ENCODE results near the gene CACNA1F.

CACNA1F gene

DNA sequence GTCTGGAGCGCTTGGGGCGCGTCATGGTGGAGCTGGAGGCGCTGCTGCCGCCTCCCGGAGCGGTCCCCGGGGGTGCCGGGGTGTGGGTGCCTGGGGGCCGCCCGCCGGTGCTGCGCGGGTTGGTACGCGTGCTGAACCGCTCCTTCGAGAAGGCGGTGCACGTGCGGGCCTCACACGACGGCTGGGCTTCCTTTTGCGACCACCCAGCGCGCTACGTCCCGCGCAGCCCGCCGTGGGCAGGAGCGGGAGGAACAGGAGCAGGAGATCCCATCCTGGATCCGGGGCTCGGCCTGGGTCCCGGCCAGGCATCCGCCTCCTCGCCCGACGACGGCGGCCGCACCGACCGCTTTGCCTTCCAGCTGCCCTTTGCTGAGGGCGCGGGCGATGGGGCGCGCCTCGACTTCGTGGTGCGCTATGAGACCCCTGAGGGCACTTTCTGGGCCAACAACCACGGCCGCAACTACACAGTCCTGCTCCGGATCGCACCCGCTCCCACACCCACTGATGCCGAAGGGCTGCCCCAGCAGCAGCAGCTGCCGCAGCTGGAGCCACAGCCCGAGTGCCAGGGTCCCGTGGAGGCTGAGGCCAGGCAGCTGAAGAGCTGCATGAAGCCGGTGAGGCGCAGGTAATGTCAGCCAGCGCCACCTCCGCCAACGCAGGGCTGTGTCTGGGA lies 37.2 kb upstream of the CACNA1F start (continued):
- TF ChIP-seq, protein P1, sequence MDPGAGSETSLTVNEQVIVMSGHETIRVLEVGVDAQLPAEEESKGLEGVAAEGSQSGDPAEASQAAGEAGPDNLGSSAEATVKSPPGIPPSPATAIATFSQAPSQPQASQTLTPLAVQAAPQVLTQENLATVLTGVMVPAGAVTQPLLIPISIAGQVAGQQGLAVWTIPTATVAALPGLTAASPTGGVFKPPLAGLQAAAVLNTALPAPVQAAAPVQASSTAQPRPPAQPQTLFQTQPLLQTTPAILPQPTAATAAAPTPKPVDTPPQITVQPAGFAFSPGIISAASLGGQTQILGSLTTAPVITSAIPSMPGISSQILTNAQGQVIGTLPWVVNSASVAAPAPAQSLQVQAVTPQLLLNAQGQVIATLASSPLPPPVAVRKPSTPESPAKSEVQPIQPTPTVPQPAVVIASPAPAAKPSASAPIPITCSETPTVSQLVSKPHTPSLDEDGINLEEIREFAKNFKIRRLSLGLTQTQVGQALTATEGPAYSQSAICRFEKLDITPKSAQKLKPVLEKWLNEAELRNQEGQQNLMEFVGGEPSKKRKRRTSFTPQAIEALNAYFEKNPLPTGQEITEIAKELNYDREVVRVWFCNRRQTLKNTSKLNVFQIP (CRISPR knock-in tag; IDR thresholded peaks at IDR 0.05; ENCODE audit: borderline replicate concordance, low read depth): no peak

DNA sequence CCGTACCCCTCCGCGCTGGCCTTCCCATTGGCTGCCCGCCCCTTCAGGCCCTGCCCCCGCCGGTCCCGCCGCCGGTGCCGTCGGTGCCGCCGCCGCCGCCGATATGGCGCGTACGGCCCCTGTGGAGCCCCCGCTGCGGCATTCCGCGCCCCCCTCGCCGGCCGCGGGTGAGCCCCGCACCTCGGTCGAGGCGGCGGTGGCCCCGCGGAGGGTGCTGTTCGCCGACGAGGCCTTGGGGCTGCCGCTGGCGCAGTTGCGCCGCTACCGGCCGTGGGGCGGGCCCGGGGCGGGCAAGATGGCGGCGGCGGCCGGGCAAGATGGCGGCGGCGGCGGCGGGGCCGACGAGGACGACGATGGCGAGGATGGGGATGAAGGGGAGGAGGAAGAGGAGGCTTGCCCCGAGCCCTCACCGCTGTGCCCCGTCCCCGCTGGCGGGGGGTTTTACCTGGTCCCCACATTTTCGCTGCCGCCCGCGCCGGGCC lies 36.7 kb upstream of the CACNA1F start, which contains the start of gene PPP1R3F:
TSS of gene PPP1R3F (plus strand) at position 27 of the 482 bp plus-strand sequence. CDS start at position 104, 77 bp downstream.
- ATAC-seq: no peak
- no peak for TF ChIP-seq ZFP3 (CRISPR knock-in tag; IDR thresholded peaks at IDR 0.05)
- TF ChIP-seq PPARA (CRISPR knock-in tag; IDR thresholded peaks at IDR 0.05; ENCODE audit: borderline replicate concordance): no peak
- TF ChIP-seq, protein P2, sequence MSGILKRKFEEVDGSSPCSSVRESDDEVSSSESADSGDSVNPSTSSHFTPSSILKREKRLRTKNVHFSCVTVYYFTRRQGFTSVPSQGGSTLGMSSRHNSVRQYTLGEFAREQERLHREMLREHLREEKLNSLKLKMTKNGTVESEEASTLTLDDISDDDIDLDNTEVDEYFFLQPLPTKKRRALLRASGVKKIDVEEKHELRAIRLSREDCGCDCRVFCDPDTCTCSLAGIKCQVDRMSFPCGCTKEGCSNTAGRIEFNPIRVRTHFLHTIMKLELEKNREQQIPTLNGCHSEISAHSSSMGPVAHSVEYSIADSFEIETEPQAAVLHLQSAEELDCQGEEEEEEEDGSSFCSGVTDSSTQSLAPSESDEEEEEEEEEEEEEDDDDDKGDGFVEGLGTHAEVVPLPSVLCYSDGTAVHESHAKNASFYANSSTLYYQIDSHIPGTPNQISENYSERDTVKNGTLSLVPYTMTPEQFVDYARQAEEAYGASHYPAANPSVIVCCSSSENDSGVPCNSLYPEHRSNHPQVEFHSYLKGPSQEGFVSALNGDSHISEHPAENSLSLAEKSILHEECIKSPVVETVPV (CRISPR knock-in tag; IDR thresholded peaks at IDR 0.05): no peak
- TF ChIP-seq, protein P3, sequence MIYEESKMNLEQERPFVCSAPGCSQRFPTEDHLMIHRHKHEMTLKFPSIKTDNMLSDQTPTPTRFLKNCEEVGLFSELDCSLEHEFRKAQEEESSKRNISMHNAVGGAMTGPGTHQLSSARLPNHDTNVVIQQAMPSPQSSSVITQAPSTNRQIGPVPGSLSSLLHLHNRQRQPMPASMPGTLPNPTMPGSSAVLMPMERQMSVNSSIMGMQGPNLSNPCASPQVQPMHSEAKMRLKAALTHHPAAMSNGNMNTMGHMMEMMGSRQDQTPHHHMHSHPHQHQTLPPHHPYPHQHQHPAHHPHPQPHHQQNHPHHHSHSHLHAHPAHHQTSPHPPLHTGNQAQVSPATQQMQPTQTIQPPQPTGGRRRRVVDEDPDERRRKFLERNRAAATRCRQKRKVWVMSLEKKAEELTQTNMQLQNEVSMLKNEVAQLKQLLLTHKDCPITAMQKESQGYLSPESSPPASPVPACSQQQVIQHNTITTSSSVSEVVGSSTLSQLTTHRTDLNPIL (CRISPR knock-in tag; IDR thresholded peaks at IDR 0.05; ENCODE audit: low read depth): no peak
- TF ChIP-seq BACH2 (CRISPR knock-in tag; IDR thresholded peaks at IDR 0.05; ENCODE audit: borderline replicate concordance): no peak
- TF ChIP-seq ESRRG (CRISPR knock-in tag; IDR thresholded peaks at IDR 0.05): no peak
- TF ChIP-seq GLIS3 (CRISPR knock-in tag; IDR thresholded peaks at IDR 0.05): no peak
- no peak for TF ChIP-seq ZFP30 (CRISPR knock-in tag; IDR thresholded peaks at IDR 0.05)
- no peak for TF ChIP-seq TOX (CRISPR knock-in tag; IDR thresholded peaks at IDR 0.05; ENCODE audit: borderline replicate concordance)
- no peak for TF ChIP-seq ZNF8 (CRISPR knock-in tag; IDR thresholded peaks at IDR 0.05)
- TF ChIP-seq, protein P4, sequence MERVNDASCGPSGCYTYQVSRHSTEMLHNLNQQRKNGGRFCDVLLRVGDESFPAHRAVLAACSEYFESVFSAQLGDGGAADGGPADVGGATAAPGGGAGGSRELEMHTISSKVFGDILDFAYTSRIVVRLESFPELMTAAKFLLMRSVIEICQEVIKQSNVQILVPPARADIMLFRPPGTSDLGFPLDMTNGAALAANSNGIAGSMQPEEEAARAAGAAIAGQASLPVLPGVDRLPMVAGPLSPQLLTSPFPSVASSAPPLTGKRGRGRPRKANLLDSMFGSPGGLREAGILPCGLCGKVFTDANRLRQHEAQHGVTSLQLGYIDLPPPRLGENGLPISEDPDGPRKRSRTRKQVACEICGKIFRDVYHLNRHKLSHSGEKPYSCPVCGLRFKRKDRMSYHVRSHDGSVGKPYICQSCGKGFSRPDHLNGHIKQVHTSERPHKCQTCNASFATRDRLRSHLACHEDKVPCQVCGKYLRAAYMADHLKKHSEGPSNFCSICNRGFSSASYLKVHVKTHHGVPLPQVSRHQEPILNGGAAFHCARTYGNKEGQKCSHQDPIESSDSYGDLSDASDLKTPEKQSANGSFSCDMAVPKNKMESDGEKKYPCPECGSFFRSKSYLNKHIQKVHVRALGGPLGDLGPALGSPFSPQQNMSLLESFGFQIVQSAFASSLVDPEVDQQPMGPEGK (CRISPR knock-in tag; IDR thresholded peaks at IDR 0.05; ENCODE audit: borderline replicate concordance): no peak
- no peak for TF ChIP-seq SNAI2 (CRISPR knock-in tag; IDR thresholded peaks at IDR 0.05)
- TF ChIP-seq ZC3H10 (CRISPR knock-in tag; IDR thresholded peaks at IDR 0.05): no peak
- no peak for TF ChIP-seq ZNF565 (CRISPR knock-in tag; conservative IDR thresholded peaks at IDR 0.05; ENCODE audit: low read depth)
- no peak for TF ChIP-seq ARNTL (CRISPR knock-in tag; IDR thresholded peaks at IDR 0.05; ENCODE audit: borderline replicate concordance, low read depth)
- no peak for TF ChIP-seq ZNF70 (CRISPR knock-in tag; IDR thresholded peaks at IDR 0.05)
- TF ChIP-seq, protein P1 (CRISPR knock-in tag; IDR thresholded peaks at IDR 0.05; ENCODE audit: borderline replicate concordance, low read depth): no peak
- no peak for TF ChIP-seq CSDC2 (CRISPR knock-in tag; IDR thresholded peaks at IDR 0.05)
- TF ChIP-seq, protein P5, sequence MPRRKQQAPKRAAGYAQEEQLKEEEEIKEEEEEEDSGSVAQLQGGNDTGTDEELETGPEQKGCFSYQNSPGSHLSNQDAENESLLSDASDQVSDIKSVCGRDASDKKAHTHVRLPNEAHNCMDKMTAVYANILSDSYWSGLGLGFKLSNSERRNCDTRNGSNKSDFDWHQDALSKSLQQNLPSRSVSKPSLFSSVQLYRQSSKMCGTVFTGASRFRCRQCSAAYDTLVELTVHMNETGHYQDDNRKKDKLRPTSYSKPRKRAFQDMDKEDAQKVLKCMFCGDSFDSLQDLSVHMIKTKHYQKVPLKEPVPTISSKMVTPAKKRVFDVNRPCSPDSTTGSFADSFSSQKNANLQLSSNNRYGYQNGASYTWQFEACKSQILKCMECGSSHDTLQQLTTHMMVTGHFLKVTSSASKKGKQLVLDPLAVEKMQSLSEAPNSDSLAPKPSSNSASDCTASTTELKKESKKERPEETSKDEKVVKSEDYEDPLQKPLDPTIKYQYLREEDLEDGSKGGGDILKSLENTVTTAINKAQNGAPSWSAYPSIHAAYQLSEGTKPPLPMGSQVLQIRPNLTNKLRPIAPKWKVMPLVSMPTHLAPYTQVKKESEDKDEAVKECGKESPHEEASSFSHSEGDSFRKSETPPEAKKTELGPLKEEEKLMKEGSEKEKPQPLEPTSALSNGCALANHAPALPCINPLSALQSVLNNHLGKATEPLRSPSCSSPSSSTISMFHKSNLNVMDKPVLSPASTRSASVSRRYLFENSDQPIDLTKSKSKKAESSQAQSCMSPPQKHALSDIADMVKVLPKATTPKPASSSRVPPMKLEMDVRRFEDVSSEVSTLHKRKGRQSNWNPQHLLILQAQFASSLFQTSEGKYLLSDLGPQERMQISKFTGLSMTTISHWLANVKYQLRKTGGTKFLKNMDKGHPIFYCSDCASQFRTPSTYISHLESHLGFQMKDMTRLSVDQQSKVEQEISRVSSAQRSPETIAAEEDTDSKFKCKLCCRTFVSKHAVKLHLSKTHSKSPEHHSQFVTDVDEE (CRISPR knock-in tag; IDR thresholded peaks at IDR 0.05): no peak
- TF ChIP-seq ISL1 (CRISPR knock-in tag; IDR thresholded peaks at IDR 0.05): no peak

All from SK-N-SH treated with all-trans-retinoic acid at 6 μM for 48 hours (cell line).